Parathyroid adenoma (tissue), 2 donors: ENCODE results near the gene ATXN10.

ENCODE experiments used
- H2AFZ ChIP-seq: fragments of 300-600 bp; sonication (generic); one replicate; pipeline ENCODE4 v1.7.0; 2017; ENCODE audit warnings: antibody characterized with exemption, mild to moderate bottlenecking
- H3K27ac ChIP-seq: fragments of 300-600 bp; sonication (generic); one replicate; pipeline ENCODE4 v1.7.0; 2017
- H3K27me3 ChIP-seq: fragments of 300-600 bp; sonication (generic); one replicate; pipeline ENCODE4 v1.7.0; 2017; ENCODE audit warnings: low read length; ENCODE audit not compliant: control insufficient read depth, insufficient read depth
- H3K36me3 ChIP-seq: fragments of 300-600 bp; sonication (generic); one replicate; pipeline ENCODE4 v1.7.0; 2017; ENCODE audit warnings: low read length; ENCODE audit not compliant: control insufficient read depth, insufficient read depth
- H3K4me1 ChIP-seq: fragments of 300-600 bp; sonication (generic); one replicate; pipeline ENCODE4 v1.7.0; 2017; ENCODE audit warnings: control low read depth
- H3K4me2 ChIP-seq: fragments of 300-600 bp; sonication (generic); one replicate; pipeline ENCODE4 v1.7.0; 2017; ENCODE audit warnings: low read length
- H3K4me3 ChIP-seq: fragments of 300-600 bp; sonication (generic); one replicate; pipeline ENCODE4 v1.7.0; 2017; ENCODE audit warnings: low read depth, low read length
- H3K79me2 ChIP-seq: fragments of 300-600 bp; sonication (generic); one replicate; pipeline ENCODE4 v1.7.0; 2017; ENCODE audit warnings: control low read depth
- H3K9ac ChIP-seq: fragments of 300-600 bp; sonication (generic); one replicate; pipeline ENCODE4 v1.7.0; 2017; ENCODE audit warnings: mild to moderate bottlenecking
- H3K9me3 ChIP-seq: fragments of 300-600 bp; sonication (generic); one replicate; pipeline ENCODE4 v1.7.0; 2017; ENCODE audit warnings: low read length; ENCODE audit not compliant: control insufficient read depth
- TF ChIP-seq, protein P1 (sequence below): fragments of 300-600 bp; sonication (generic); IDR thresholded peaks from one replicate; pipeline ENCODE4 v1.7.0; 2017; ENCODE audit warnings: antibody characterized with exemption, mild to moderate bottlenecking
- donor health status: primary hyperparathyroidism.

The ATXN10 gene

DNA sequence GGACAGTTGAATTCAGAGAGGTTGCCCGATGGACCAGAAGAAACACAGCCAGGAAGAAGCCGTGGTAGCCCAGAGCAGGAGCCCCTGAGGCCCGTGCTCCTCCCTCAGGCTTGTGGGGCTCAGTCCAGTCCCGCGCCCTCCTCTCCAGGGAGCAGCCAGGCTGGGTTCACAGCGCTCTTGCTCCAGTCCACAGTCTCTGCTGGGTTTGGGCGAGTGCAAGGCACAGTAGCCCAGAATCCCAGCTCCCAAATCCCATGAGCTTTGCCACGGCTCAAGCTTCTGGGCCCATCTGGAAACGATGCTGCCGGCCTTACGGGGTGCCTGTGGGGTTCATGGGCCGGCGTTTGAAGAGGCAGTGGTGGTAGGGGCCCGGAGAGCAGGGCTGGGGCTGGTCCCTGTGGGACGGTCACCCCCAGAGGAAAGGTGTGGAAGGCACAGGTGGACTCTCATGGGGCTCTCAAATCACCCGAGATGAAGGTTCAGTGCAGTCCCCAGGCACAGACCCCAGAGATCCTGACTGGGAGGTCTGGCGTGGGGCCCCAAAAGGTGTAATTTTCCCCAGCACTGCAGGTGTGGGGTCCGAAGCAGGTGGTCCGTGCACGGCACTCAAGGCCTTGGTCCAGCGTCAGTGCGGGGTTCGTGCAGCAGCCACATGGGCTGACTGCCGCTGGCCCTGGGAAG lies 30.6 kb upstream of the ATXN10 start:
- H3K4me2 ChIP-seq = no peak overlapping the region
- H3K27ac ChIP-seq = no peak overlapping the region
- no peak overlapping the region for H3K9ac ChIP-seq
- H3K79me2 ChIP-seq = no peaks in the 10 kb centered on the region
- no peak overlapping the region for H3K4me3 ChIP-seq
- H3K4me1 ChIP-seq = peaks cover 7% of the 10 kb centered on the region
- no peaks in the 10 kb centered on the region for H3K9me3 ChIP-seq
- H2AFZ ChIP-seq = no peak overlapping the region
- TF ChIP-seq, protein P1, sequence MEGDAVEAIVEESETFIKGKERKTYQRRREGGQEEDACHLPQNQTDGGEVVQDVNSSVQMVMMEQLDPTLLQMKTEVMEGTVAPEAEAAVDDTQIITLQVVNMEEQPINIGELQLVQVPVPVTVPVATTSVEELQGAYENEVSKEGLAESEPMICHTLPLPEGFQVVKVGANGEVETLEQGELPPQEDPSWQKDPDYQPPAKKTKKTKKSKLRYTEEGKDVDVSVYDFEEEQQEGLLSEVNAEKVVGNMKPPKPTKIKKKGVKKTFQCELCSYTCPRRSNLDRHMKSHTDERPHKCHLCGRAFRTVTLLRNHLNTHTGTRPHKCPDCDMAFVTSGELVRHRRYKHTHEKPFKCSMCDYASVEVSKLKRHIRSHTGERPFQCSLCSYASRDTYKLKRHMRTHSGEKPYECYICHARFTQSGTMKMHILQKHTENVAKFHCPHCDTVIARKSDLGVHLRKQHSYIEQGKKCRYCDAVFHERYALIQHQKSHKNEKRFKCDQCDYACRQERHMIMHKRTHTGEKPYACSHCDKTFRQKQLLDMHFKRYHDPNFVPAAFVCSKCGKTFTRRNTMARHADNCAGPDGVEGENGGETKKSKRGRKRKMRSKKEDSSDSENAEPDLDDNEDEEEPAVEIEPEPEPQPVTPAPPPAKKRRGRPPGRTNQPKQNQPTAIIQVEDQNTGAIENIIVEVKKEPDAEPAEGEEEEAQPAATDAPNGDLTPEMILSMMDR = no peak
- no peaks in the 10 kb centered on the region for H3K27me3 ChIP-seq
- no peaks in the 10 kb centered on the region for H3K36me3 ChIP-seq

DNA sequence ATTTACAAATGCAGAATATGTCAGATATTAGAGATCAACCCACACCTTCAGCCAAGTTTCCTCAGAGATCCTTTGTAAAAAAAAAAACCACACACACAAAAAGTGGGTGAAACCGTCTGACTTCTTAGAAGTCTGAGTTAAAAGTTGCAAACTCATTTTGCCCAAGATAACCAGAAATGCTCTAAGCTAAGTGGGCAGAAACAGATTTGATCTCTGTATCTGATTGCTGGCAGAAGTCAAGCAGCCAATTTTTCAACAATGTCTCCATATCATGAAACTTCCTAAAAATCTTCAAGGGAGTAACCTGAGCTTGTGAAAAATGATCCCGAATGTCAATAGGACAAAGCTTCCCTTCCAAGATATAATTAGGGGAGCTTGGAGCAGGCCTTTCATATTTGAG lies 28.6 kb upstream of the ATXN10 start:
- Histone ChIP-seq H2AFZ (no peak overlapping the region), H3K9me3 (no peaks in the 10 kb centered on the region), H3K79me2 (no peaks in the 10 kb centered on the region), H3K4me2 (peak overlapping the region; percentile 2), H3K4me3 (no peak overlapping the region), H3K4me1 (peaks cover 7% of the 10 kb centered on the region), H3K27ac (no peak overlapping the region), H3K36me3 (no peaks in the 10 kb centered on the region), H3K9ac (no peak overlapping the region), H3K27me3 (no peaks in the 10 kb centered on the region)
- TF ChIP-seq, protein P1 = no peak

DNA sequence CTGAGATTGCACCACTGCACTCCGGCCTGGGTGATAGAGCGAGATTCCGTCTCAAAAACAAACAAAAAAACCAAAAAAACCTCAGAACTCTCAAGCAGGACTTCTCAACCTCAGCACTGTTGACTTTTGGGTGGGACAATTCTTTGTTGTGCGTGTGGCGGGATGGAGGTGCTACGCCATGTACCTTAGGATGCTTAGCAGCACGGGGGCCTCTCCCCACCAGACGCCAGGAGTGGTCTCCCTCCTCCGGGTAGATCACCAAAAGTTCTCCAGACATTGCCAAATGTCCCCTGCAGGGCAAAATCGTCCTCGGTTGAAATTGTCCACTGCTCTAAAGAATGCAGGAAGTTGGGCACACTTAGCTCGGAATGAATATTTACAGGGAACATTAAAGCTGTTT lies 26.9 kb upstream of the ATXN10 start:
- TF ChIP-seq, protein P1 = no peak
- H3K79me2 ChIP-seq = no peaks in the 10 kb centered on the region
- H2AFZ ChIP-seq = no peak overlapping the region
- no peaks in the 10 kb centered on the region for H3K27me3 ChIP-seq
- no peak overlapping the region for H3K9ac ChIP-seq
- no peak overlapping the region for H3K27ac ChIP-seq
- no peaks in the 10 kb centered on the region for H3K9me3 ChIP-seq
- H3K4me2 ChIP-seq = no peak overlapping the region
- peaks cover 7% of the 10 kb centered on the region for H3K4me1 ChIP-seq
- H3K36me3 ChIP-seq = no peaks in the 10 kb centered on the region
- H3K4me3 ChIP-seq = no peak overlapping the region

DNA sequence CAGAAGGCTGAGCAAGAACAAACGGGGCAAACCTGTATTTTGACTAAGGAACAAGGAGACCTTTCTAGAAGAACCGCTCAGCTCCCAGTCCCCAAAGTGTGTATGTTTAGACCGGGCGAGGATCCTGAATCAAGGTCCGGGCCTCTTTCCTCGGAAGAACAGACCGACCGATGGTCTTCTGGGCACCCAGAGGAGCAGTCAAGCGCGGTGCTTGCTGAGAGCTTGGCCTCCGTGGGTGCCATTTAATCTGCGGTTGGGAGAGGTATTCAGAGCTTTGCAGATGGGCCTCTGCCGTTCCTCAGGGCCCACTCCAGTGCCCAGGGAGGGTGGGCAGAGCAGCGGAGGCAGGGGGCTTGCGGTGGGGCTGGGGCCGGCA lies 26.5 kb upstream of the ATXN10 start:
- TF ChIP-seq, protein P1 = no peak
- no peak overlapping the region for H3K4me3 ChIP-seq

More for the DNA sequence above, 26.5 kb upstream of the ATXN10 start:
- Histone ChIP-seq H3K36me3 (no peaks in the 10 kb centered on the region), H3K4me1 (peaks cover 7% of the 10 kb centered on the region), H3K27me3 (no peaks in the 10 kb centered on the region), H3K4me2 (no peak overlapping the region), H3K9me3 (no peaks in the 10 kb centered on the region), H3K9ac (no peak overlapping the region), H2AFZ (peak overlapping the region; percentile 17), H3K79me2 (no peaks in the 10 kb centered on the region), H3K27ac (no peak overlapping the region)
